ENCODE results near the gene RELL1.

Gene RELL1

GRCh38 chr4:37639551-37640285 is 46.5 kb downstream of the RELL1 start:
- DNase-seq (ENCODE audit: low spot score) = no peak

DNA sequence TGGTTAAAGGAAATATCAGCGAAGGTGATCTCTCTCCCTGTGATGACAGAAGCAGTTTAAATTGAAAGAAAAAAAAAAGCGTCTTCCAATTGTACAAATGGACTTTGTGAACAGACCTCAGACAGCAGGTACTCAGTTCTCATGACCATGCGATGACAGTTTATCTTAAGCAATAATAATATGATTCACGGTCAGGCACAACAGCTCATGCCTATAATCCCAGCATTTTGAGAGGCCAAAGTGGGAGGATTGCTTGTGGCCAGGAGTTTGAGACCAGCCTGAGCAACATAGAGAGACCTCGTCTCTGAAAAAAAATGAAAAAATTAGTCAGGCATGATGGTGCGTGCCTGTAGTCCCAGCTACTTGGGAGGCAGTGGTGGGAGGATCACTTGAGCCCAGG is 51.0 kb downstream of the RELL1 start:
- no peak for DNase-seq (ENCODE audit: low spot score)

- no peak for DNase-seq (ENCODE audit: low spot score)
Measured at GRCh38 chr4:37634180-37634579, 52.0 kb downstream of the RELL1 start.

GRCh38 chr4:37632836-37633235 is 53.3 kb downstream of the RELL1 start:
- no peak for DNase-seq (ENCODE audit: low spot score)

GRCh38 chr4:37631551-37631950 is 54.6 kb downstream of the RELL1 start:
- no peak for DNase-seq (ENCODE audit: low spot score)

DNA sequence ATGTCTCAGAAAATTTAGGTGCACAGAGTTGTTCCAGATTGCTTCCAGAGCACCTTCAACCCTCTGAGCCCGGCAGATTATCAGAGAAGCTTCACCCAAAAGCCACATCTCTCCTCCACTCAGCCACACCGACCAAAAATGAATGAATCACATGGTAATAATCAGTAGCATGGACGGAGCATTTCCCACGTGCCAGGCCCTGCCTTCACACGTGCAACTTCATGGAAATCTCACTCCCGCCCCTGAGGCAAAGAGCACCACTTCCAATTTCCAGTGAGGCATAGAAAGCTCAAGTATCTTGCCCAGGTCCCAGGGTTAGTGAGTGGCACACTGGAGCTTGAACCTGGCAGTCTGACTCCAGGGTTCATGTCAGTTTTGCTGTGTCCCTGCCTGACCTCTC is 56.5 kb downstream of the RELL1 start:
- no peak for DNase-seq (ENCODE audit: low spot score)

- no peak for DNase-seq (ENCODE audit: low spot score)
Measured at GRCh38 chr4:37628977-37629609, 57.1 kb downstream of the RELL1 start.

- no peak for DNase-seq (ENCODE audit: low spot score)
Measured at GRCh38 chr4:37627263-37627662, 58.9 kb downstream of the RELL1 start.

- no peak for DNase-seq (ENCODE audit: low spot score)
Measured at GRCh38 chr4:37625499-37625898, 60.7 kb downstream of the RELL1 start.

DNA sequence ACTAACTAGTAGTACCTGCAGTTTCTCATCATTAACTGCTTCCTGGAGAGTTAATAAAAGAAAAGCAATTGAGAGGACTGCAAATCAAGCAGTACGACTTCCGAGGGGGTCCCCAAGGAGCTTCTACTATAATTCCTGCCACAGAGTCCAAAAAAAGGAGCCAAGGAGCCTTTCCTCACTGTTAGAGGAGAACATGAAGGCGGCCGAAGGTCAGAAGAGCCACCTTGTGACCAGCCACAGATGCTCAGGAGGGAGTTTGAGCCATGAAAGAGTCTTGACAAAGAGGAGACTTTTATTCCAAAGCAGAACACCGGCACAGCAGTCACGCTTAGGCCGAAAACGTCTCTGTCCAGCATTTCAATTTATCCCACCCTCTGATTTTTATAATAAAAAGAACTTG is 62.2 kb downstream of the RELL1 start:
- DNase-seq (ENCODE audit: low spot score) = no peak

GRCh38 chr4:37623125-37623524 is 63.1 kb downstream of the RELL1 start:
- DNase-seq (ENCODE audit: low spot score) = no peak

GRCh38 chr4:37620176-37620575 is 66.0 kb downstream of the RELL1 start:
- no peak for DNase-seq (ENCODE audit: low spot score)

GRCh38 chr4:37615720-37616063 is 70.5 kb downstream of the RELL1 start:
- no peak for DNase-seq (ENCODE audit: low spot score)

DNA sequence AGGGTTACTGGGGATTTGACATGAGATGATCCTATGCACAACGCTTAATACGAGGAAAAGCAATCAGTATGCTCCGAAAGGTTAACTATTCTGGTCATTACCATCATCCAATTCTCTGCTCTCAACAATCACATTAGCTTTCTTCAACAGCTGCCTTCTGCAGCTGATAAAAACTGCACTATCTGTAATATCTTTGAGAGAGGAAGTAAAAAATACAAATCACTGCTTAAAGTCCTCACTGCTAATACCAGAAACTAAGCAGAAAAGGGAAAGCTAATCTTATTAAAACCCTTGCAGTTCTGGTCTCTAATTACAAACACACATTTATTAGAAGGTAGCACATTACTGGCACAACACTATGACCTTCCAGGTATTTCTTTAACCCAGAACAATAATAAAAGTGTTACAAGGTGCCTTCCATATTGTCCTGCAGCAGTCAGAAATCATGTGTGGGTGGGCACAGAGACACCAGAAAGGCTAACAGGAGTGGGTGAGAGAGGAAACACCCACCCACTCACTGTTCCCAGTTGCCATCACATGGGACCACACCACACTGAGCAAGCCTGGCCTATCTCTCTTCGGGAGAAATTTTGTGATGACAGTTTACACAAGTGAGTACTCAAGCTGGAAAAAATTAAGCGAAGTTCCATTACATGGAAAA is 71.0 kb downstream of the RELL1 start:
- peak; percentile 54 for DNase-seq (ENCODE audit: low spot score)

DNA sequence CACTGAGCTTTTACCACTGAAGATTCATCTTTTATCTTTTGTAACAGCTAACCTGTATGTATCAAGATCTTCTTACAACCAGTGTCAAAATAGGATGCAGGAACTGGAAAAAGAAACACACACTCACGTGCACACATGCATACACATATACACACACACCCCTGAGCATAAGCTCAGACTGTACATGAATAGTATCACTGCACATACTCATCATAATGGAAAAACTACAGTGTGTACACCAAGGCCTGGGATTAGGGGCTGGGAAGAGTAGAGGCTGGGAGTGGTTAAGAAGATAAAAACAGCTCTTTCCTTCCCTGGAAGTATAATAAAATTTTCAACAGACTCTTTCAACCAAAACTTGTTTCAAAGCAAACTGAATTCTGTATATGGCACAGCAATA is 73.4 kb downstream of the RELL1 start:
- no peak for DNase-seq (ENCODE audit: low spot score)

DNA sequence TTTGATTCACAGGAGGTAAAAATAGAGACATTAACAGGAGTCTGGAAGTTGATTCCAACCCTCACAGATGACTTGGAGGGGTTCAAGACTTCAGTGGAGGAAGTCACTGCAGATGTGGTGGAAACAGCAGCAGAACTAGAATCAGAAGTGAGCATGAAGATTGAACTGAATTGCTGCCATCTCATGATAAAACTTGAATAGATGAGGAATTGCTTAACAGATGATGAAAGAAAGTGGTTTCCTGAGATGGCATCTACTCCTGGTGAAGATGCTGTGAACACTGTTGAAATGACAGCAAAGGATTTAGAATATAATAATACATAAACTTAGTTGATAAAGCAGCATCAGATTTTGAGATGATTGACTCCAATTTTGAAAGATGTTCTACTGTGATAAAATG is 76.5 kb downstream of the RELL1 start:
- DNase-seq (ENCODE audit: low spot score) = no peak

DNA sequence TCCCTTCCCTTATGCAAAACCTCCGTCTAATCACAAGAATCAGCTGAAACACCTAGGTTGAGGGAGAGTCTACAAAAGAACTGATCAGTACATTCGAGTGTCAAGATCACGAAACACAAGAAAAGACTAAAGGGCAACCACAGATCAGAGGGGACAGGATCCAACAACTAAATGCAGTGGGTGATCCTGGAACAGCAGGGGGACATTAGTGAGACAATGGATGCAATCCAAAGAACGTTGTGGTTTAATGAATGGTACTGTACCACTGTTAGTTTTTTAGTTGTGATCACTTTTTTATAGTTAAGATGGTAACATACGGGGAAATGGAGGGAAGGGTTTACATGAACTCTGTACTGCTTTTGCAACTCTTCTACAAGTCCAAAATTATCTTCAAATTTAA is 79.2 kb downstream of the RELL1 start:
- no peak for DNase-seq (ENCODE audit: low spot score)

DNA sequence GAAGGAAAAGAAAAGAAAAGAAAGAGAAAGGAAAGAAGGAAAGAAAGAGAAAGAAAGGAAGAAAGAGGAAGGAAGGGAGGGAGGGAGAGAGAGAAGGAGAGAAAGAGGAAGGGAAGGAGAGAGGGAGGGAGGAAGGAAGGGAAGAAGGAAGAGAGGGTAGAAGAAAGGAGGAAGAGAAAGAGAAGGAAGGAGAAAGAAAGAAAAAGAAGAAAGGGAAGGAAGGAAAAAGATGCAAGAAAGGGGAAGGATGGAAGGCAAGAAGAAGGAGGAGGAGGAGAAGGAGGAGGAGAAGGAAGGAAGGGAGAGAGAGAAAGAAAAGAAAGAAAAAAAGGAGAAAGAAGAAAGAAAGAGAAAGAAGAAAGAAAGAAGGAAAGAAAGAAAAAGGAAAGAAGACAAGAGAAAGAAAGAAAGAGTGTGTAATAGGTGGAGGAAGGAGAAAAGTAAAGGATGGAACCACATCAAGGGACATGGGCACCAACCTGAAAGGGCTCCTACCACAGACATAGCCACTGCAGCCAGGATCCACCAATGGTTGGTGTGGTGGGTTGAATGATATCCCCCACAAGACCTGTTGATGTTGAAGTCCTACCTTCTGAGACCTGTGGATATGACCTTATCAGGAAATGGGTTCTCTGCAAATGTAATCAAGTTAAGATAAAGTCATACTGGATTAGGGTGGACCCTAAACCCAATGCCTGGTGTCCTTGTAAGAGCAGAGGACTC is 80.2 kb downstream of the RELL1 start:
- DNase-seq (ENCODE audit: low spot score) = no peak

GRCh38 chr4:37604461-37604860 is 81.7 kb downstream of the RELL1 start:
- DNase-seq (ENCODE audit: low spot score) = no peak

DNA sequence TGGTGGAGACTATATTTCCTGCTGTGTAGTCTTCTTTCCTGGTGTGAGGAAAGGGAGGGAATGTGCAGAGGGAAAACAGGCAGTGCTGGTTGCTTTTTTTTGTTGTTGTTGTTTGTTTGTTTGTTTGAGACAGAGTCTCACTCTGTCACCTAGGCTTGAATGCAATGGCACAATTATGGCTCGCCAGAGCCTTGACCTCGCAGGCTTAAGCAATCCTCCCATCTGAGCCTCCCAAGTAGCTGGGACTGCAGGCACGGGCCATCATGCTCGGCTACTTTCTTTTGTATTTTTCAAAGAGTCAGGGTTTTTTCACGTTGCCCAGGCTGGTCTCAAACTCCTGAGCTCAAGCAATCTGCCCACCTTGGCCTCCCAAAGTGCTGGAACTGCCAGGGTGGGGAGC is 82.5 kb downstream of the RELL1 start:
- no peak for DNase-seq (ENCODE audit: low spot score)

GRCh38 chr4:37603070-37603468 is 83.1 kb downstream of the RELL1 start:
- DNase-seq (ENCODE audit: low spot score) = peak; percentile 60

GRCh38 chr4:37602454-37603069 is 83.6 kb downstream of the RELL1 start:
- DNase-seq (ENCODE audit: low spot score) = no peak

Measured in SK-N-DZ (cell line).